Colon (tissue), 2 donors: ENCODE measurements around the gene SEPSECS.
"Not testable (repeated sequence)": the region's sequence is repeated elsewhere in the genome, so short reads cannot be mapped to it uniquely, and the experiment has no call there.

Source experiments
- FAIRE-seq: peaks from 2 replicates; lab custom pipeline; 2012; peaks lifted over from hg19 to GRCh38; lab: Jason Lieb, UNC
- donor health status: control.
- donor health status: control.

Gene SEPSECS

GRCh38 chr4:25109511-25109910 lies 50.7 kb downstream of the SEPSECS start:
- no peak for FAIRE-seq

- no peak for FAIRE-seq
Measured at GRCh38 chr4:25108556-25108955, 51.7 kb downstream of the SEPSECS start.

GRCh38 chr4:25107827-25108516 lies 52.3 kb downstream of the SEPSECS start:
- FAIRE-seq: no peak

- no peak for FAIRE-seq
Measured at GRCh38 chr4:25106363-25107151, 53.7 kb downstream of the SEPSECS start.

GRCh38 chr4:25104591-25104990 lies 55.7 kb downstream of the SEPSECS start:
- no peak for FAIRE-seq

- no peak for FAIRE-seq
Measured at GRCh38 chr4:25103418-25103817, 56.8 kb downstream of the SEPSECS start.

GRCh38 chr4:25101836-25102235 lies 58.4 kb downstream of the SEPSECS start:
- no peak for FAIRE-seq

- no peak for FAIRE-seq
Measured at GRCh38 chr4:25100710-25101109, 59.5 kb downstream of the SEPSECS start.

GRCh38 chr4:25100021-25100555 lies 60.2 kb downstream of the SEPSECS start:
- FAIRE-seq: no peak

- FAIRE-seq: no peak
Measured at GRCh38 chr4:25098964-25099891, 61.0 kb downstream of the SEPSECS start.

- no peak for FAIRE-seq
Measured at GRCh38 chr4:25096981-25097443, 63.2 kb downstream of the SEPSECS start.

- FAIRE-seq: no peak
Measured at GRCh38 chr4:25096251-25096980, 63.8 kb downstream of the SEPSECS start.

GRCh38 chr4:25095837-25096236 lies 64.4 kb downstream of the SEPSECS start:
- no peak for FAIRE-seq

- FAIRE-seq: no peak
Measured at GRCh38 chr4:25092139-25092538, 68.1 kb downstream of the SEPSECS start.

- no peak for FAIRE-seq
Measured at GRCh38 chr4:25090516-25090915, 69.7 kb downstream of the SEPSECS start.

- FAIRE-seq: no peak
Measured at GRCh38 chr4:25089051-25089763, 71.0 kb downstream of the SEPSECS start.

- FAIRE-seq: no peak
Measured at GRCh38 chr4:25088093-25088952, 71.9 kb downstream of the SEPSECS start.

GRCh38 chr4:25085671-25086070 lies 74.6 kb downstream of the SEPSECS start:
- no peak for FAIRE-seq

GRCh38 chr4:25083441-25083840 lies 76.8 kb downstream of the SEPSECS start:
- not testable (repeated sequence) for FAIRE-seq
